Large intestine (tissue), 12 donors: ENCODE measurements around the gene HMG20A. TPM values are rescaled to one million over a fixed set of nuclear protein-coding genes. Genes with fewer than 3 reads are reported as not detected.

Source experiments
- DNase-seq, 2 donors: peaks; one replicate each; pipeline versions ENCODE4 v3.0.0 to v3.0.0-alpha.2; 2013
- H3K27ac ChIP-seq: one replicate; pipeline ENCODE4 v1.5.1; 2013; ENCODE audit warnings: low read length
- H3K27me3 ChIP-seq: 2 replicates; pipeline ENCODE4 v1.6.1; 2013; ENCODE audit warnings: low read length; ENCODE audit not compliant: control insufficient read depth, insufficient read depth
- H3K36me3 ChIP-seq: 2 replicates; pipeline ENCODE4 v1.6.1; 2013; ENCODE audit warnings: low read length; ENCODE audit not compliant: control insufficient read depth, insufficient read depth
- H3K4me1 ChIP-seq: one replicate; pipeline ENCODE4 v1.6.1; 2013; ENCODE audit warnings: low read length; ENCODE audit not compliant: control insufficient read depth, insufficient read depth
- H3K4me3 ChIP-seq: one replicate; pipeline ENCODE4 v1.5.1; 2013; ENCODE audit warnings: low read length
- H3K9me3 ChIP-seq: one replicate; pipeline ENCODE4 v1.6.1; 2013; ENCODE audit warnings: mild to moderate bottlenecking, low read depth, low read length, moderate library complexity; ENCODE audit not compliant: control insufficient read depth
- WGBS: methylation state at CpG from one replicate; pipeline ENCODE4 v1.1.5; 2013; ENCODE audit warnings: low lambda C conversion rate; ENCODE audit not compliant: insufficient coverage; 5-methylcytosine and 5-hydroxymethylcytosine counted together
- long read RNA-seq, 11 donors: transcript quantifications; one replicate each; lab custom pipeline, GENCODE V29; 2026
- polyA plus RNA-seq: library from polyadenylated mRNA; unstranded; fragments of 120-200 nt; gene quantifications from one replicate; pipeline ENCODE4 v1.2.1, GENCODE V29; 2013

Gene HMG20A
- polyA plus RNA-seq, result 38.8 TPM
- long read RNA-seq, donor 1, full-length matches to known transcripts, result 17 of 17 reads
- long read RNA-seq, donor 1, partial matches to known transcripts, result 0 of 17 reads
- long read RNA-seq, donor 1, other reads (novel, unspliced or antisense), result 0 of 17 reads
- long read RNA-seq, donor 2, full-length matches to known transcripts, result 37 of 37 reads
- long read RNA-seq, donor 2, partial matches to known transcripts, result 0 of 37 reads
- long read RNA-seq, donor 2, other reads (novel, unspliced or antisense), result 0 of 37 reads
- long read RNA-seq, donor 3, result 0 reads
- long read RNA-seq, donor 4, full-length matches to known transcripts, result 5 of 5 reads
- long read RNA-seq, donor 4, partial matches to known transcripts, result 0 of 5 reads
- long read RNA-seq, donor 4, other reads (novel, unspliced or antisense), result 0 of 5 reads
- long read RNA-seq, donor 5, full-length matches to known transcripts, result 12 of 12 reads
- long read RNA-seq, donor 5, partial matches to known transcripts, result 0 of 12 reads
- long read RNA-seq, donor 5, other reads (novel, unspliced or antisense), result 0 of 12 reads
- long read RNA-seq, donor 6, full-length matches to known transcripts, result 33 of 33 reads
- long read RNA-seq, donor 6, partial matches to known transcripts, result 0 of 33 reads
- long read RNA-seq, donor 6, other reads (novel, unspliced or antisense), result 0 of 33 reads
- long read RNA-seq, donor 7, full-length matches to known transcripts, result 18 of 18 reads
- long read RNA-seq, donor 7, partial matches to known transcripts, result 0 of 18 reads
- long read RNA-seq, donor 7, other reads (novel, unspliced or antisense), result 0 of 18 reads
- long read RNA-seq, donor 8, full-length matches to known transcripts, result 40 of 40 reads
- long read RNA-seq, donor 8, partial matches to known transcripts, result 0 of 40 reads
- long read RNA-seq, donor 8, other reads (novel, unspliced or antisense), result 0 of 40 reads
- long read RNA-seq, donor 9, full-length matches to known transcripts, result 16 of 16 reads
- long read RNA-seq, donor 9, partial matches to known transcripts, result 0 of 16 reads
- long read RNA-seq, donor 9, other reads (novel, unspliced or antisense), result 0 of 16 reads
- long read RNA-seq, donor 10, full-length matches to known transcripts, result 31 of 31 reads
- long read RNA-seq, donor 10, partial matches to known transcripts, result 0 of 31 reads
- long read RNA-seq, donor 10, other reads (novel, unspliced or antisense), result 0 of 31 reads
- long read RNA-seq, donor 11, full-length matches to known transcripts, result 15 of 15 reads
- long read RNA-seq, donor 11, partial matches to known transcripts, result 0 of 15 reads
- long read RNA-seq, donor 11, other reads (novel, unspliced or antisense), result 0 of 15 reads

DNA sequence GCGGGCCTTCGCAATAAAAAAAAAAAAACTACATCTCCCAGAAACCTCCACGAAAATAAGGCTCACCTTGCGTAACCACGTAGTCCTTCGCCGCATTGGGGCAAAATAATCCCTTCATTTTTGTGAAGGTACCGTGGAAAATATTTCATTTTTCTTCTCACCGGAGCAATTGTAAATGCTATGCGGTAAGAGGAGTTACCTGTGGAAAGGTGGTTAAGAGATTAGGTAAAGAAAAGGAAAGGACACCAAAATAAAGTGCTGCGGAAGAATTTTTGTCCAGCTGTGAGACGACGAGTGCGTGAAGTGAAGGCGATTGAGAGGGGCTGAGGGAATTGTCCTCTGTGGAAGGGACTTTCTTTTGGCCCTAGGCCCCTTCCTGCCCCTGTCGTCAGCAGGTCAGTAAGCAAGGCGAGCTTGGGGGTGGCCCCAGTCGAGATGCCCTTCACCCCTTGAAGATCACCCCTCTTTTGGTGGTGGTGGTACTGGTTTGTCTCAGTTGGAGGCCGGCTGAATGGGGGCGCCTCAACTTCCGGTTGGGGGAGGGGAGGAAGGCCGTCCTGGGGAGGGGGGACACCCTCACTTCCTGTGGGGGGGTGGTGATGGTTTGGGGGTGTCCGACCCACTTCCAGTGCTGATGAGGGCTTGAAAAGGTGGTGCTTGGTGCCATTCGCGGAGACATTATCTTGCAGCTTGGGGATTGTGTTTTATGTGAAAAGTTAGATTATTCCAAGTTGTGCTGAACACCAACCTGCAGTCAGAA, at the start of gene HMG20A:
HMG20A (plus strand) TSS at position 279 of the 760 bp plus-strand sequence. CDS start 37,520 bp downstream, outside the sequence.
- Histone ChIP-seq H3K4me1 (peaks cover 3% of the 10 kb centered on the region), H3K27ac (peak within 1 kb of the TSS; percentile 96), H3K9me3 (no peaks in the 10 kb centered on the region), H3K36me3 (no peaks in the 10 kb centered on the region), H3K27me3 (no peaks in the 10 kb centered on the region), H3K4me3 (peak within 1 kb of the TSS; percentile 82)
- WGBS, result 0% methylated on average over 5 of the region's 25 CpGs
- peak; percentile 65 to 95 for DNase-seq

GRCh38 chr15:77371850-77372563, 48.7 kb upstream of the HMG20A start:
- 100% methylated on average over 1 of the region's 5 CpGs for WGBS
- Histone ChIP-seq H3K27ac (no peak overlapping the region), H3K4me3 (no peak overlapping the region), H3K27me3 (no peaks in the 10 kb centered on the region), H3K4me1 (no peaks in the 10 kb centered on the region), H3K9me3 (no peaks in the 10 kb centered on the region), H3K36me3 (no peaks in the 10 kb centered on the region)
- no peak for DNase-seq

DNA sequence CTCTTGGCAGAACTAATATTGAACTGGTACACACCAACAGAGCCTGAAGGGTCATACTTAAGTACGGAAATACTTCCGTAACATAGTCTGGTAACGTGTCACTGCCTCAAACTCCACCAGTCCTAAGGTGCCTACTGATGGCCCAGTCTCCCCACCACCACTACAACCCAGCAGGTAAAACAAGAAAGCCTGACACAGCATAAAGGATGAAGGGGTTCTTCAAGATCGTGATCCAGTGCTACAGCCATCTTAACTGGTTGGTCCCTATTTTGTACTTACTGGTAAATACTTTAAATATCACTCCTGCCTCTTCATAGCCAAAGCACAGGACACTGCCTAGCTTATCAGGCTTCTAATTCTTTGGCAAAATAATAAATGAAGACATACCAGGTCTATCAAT, 47.2 kb upstream of the HMG20A start:
- Histone ChIP-seq H3K9me3 (no peaks in the 10 kb centered on the region), H3K27ac (no peak overlapping the region), H3K4me1 (no peaks in the 10 kb centered on the region), H3K36me3 (no peaks in the 10 kb centered on the region), H3K27me3 (no peaks in the 10 kb centered on the region), H3K4me3 (no peak overlapping the region)
- WGBS, result no CpG with 5 or more reads among the region's 4 CpGs
- DNase-seq, result no peak

- Histone ChIP-seq H3K27ac (no peak overlapping the region), H3K36me3 (no peaks in the 10 kb centered on the region), H3K4me3 (no peak overlapping the region), H3K9me3 (no peaks in the 10 kb centered on the region), H3K27me3 (no peaks in the 10 kb centered on the region), H3K4me1 (no peaks in the 10 kb centered on the region)
- WGBS, result no CpG with 5 or more reads among the region's 1 CpG
- DNase-seq, result no peak
Observed at GRCh38 chr15:77375133-77375532, 45.6 kb upstream of the HMG20A start.

DNA sequence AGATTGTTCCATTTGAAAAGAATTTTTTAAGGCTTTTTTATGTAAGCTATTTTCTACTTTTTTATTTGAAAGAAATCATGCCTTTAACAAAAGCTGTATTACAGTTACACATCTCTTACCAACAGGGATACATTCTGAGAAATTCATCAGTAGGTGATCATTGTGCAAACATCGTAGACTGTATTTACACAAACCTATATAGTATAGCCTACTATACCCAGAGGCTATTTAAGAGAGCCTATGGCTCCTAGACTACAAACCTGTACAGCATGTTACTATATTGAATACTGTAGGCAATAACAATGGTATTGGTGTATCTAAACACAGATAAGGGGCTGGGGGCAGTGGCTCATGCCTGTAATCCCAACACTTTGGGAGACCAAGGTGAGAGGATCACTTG, 43.9 kb upstream of the HMG20A start:
- H3K27ac ChIP-seq, result no peak overlapping the region
- no peaks in the 10 kb centered on the region for H3K4me1 ChIP-seq
- no peak overlapping the region for H3K4me3 ChIP-seq
- H3K36me3 ChIP-seq, result no peaks in the 10 kb centered on the region
- no peak for DNase-seq
- no peaks in the 10 kb centered on the region for H3K27me3 ChIP-seq
- no peaks in the 10 kb centered on the region for H3K9me3 ChIP-seq
- WGBS, result no CpG with 5 or more reads among the region's 1 CpG

GRCh38 chr15:77380033-77380432, 40.7 kb upstream of the HMG20A start:
- H3K4me3 ChIP-seq, result no peak overlapping the region
- no peaks in the 10 kb centered on the region for H3K27me3 ChIP-seq
- WGBS, result no CpG with 5 or more reads among the region's 4 CpGs
- no peaks in the 10 kb centered on the region for H3K9me3 ChIP-seq
- no peaks in the 10 kb centered on the region for H3K4me1 ChIP-seq
- no peaks in the 10 kb centered on the region for H3K36me3 ChIP-seq
- DNase-seq, result no peak
- H3K27ac ChIP-seq, result no peak overlapping the region

DNA sequence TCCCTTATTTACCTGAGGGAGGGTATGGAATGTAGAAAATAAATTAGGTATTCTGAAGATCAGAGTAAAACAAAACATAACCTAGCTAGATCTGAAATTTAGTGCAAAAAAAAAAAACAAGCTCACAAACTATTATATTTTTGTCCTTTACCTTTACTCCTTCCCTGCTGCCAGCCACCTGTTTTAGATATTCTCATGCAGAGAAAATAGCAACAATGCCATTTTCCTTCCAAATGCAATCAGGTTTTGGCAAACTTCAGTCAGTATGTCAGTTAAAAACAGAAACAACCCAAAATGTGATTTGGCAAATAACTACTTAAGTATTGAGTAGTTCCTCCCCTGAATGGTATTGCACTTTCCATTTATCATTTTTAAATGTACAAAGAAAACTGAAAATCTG, 36.6 kb upstream of the HMG20A start:
- Histone ChIP-seq H3K27me3 (no peaks in the 10 kb centered on the region), H3K9me3 (no peaks in the 10 kb centered on the region), H3K27ac (no peak overlapping the region), H3K4me3 (no peak overlapping the region), H3K4me1 (no peaks in the 10 kb centered on the region), H3K36me3 (no peaks in the 10 kb centered on the region)
- no peak for DNase-seq

DNA sequence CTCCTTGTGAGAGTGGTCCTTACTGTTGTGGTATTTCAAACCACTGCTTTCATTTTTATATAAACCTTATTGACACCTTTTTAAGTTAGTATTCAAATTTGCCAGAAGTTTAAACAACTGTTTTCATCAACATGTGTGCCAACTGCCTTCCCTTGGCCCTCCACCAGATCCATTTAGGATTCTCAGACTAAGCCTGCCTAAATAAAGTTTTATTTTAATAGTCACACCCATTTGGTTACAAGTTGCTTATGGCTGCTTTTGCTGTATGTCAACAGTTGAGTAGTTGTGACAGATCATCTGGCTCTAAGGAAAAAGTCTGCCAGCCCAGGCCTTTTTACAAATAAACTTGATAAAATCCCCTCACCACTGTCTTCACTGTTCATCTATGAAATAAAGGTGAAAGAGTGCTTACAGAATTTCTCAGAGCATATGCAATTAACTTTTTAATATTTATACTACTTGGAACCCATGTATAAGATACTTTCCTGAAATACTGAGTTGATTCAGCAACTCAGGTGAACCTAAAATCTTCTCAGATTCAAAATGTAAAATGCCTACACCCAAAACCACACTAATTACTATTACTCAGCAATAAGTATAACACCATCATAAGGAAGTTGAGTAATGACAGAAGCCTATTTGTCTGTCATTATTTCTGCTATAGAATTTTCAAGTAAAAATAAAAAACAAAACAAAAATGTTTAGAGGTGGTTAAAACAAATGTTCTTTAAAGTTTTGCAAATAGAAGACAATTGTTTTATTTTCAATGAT, 35.9 kb upstream of the HMG20A start:
- H3K4me1 ChIP-seq, result no peaks in the 10 kb centered on the region
- no peaks in the 10 kb centered on the region for H3K9me3 ChIP-seq
- H3K36me3 ChIP-seq, result no peaks in the 10 kb centered on the region
- no peak overlapping the region for H3K27ac ChIP-seq
- H3K4me3 ChIP-seq, result no peak overlapping the region
- no peak for DNase-seq
- H3K27me3 ChIP-seq, result no peaks in the 10 kb centered on the region

DNA sequence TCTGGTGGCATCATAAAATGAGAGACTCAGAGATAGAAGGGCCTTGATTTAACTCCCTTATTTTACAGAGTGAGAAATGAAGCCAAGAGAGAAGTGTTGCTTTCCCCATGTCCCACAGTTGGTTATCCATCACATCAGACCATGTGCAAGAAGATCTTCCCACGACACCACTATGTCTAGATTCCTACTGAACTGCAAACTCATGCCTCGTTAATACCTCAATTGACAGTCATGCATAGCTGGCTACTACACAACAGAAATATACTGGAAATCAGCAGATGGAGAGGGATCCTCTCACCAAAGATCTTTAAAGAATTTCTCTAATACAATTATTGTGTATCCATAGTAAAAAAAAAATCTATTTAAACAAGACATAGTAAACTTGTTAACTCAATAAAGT, 34.1 kb upstream of the HMG20A start:
- H3K27me3 ChIP-seq, result no peaks in the 10 kb centered on the region
- H3K4me1 ChIP-seq, result no peaks in the 10 kb centered on the region
- no peak for DNase-seq
- no peak overlapping the region for H3K4me3 ChIP-seq
- no peaks in the 10 kb centered on the region for H3K36me3 ChIP-seq
- no peaks in the 10 kb centered on the region for H3K9me3 ChIP-seq
- 50% methylated on average over 1 of the region's 2 CpGs for WGBS
- no peak overlapping the region for H3K27ac ChIP-seq
